Trophoblast cell (in vitro differentiated cells and primary cell): Measurements from ENCODE around the gene SNTG2.

Experiments used
- DNase-seq, 2 donors: peaks; one replicate each; pipeline ENCODE4 v3.0.0-alpha.2; 2016
- H2AFZ ChIP-seq: 2 replicates; pipeline ENCODE4 v1.6.1; 2013; ENCODE audit warnings: low read length, moderate library complexity, mild to moderate bottlenecking; ENCODE audit not compliant: insufficient read depth, poor library complexity
- H2AK5ac ChIP-seq: 2 replicates; pipeline ENCODE4 v1.6.1; 2013; ENCODE audit warnings: mild to moderate bottlenecking, low read length
- H2BK120ac ChIP-seq: 2 replicates; pipeline ENCODE4 v1.6.1; 2013; ENCODE audit warnings: low read length, mild to moderate bottlenecking, moderate library complexity; ENCODE audit not compliant: insufficient read depth, poor library complexity
- H2BK12ac ChIP-seq: 2 replicates; pipeline ENCODE4 v1.6.1; 2013; ENCODE audit warnings: mild to moderate bottlenecking, low read length, moderate library complexity
- H2BK5ac ChIP-seq: 2 replicates; pipeline ENCODE4 v1.6.1; 2013; ENCODE audit warnings: low read length, low read depth, moderate library complexity, mild to moderate bottlenecking; ENCODE audit not compliant: poor library complexity
- H3K14ac ChIP-seq: 2 replicates; pipeline ENCODE4 v1.6.1; 2013; ENCODE audit warnings: mild to moderate bottlenecking, low read length
- H3K18ac ChIP-seq: 2 replicates; pipeline ENCODE4 v1.6.1; 2013; ENCODE audit warnings: mild to moderate bottlenecking, low read length
- H3K23ac ChIP-seq: 2 replicates; pipeline ENCODE4 v1.6.1; 2013; ENCODE audit warnings: low read length
- H3K27ac ChIP-seq: 2 replicates; pipeline ENCODE4 v1.5.1; 2013; ENCODE audit warnings: low read depth, mild to moderate bottlenecking, inconsistent platforms, low read length, moderate library complexity
- H3K27me3 ChIP-seq: 2 replicates; pipeline ENCODE4 v1.6.1; 2013; ENCODE audit warnings: inconsistent platforms, mild to moderate bottlenecking, low read length, moderate library complexity; ENCODE audit not compliant: insufficient read depth
- H3K36me3 ChIP-seq, 2 experiments: 1 replicate in 1 of 2; 2 replicates in 1 of 2; pipeline ENCODE4 v1.6.1; 2013; ENCODE audit warnings: low read length in 2 of 2, mild to moderate bottlenecking in 2 of 2, moderate library complexity in 1 of 2; ENCODE audit not compliant: insufficient read depth in 2 of 2, control insufficient read depth in 1 of 2
- H3K4ac ChIP-seq: 2 replicates; pipeline ENCODE4 v1.6.1; 2013; ENCODE audit warnings: low read depth, mild to moderate bottlenecking, low read length, moderate library complexity
- H3K4me1 ChIP-seq, 2 experiments: 1 replicate in 1 of 2; 2 replicates in 1 of 2; pipeline ENCODE4 v1.6.1; 2013; ENCODE audit warnings: low read length in 2 of 2, mild to moderate bottlenecking in 2 of 2, moderate library complexity in 1 of 2; ENCODE audit not compliant: insufficient read depth in 2 of 2, control insufficient read depth in 1 of 2
- H3K4me2 ChIP-seq: 2 replicates; pipeline ENCODE4 v1.6.1; 2013; ENCODE audit warnings: inconsistent platforms, mild to moderate bottlenecking, low read length, moderate library complexity
- H3K4me3 ChIP-seq: 2 replicates; pipeline ENCODE4 v1.5.1; 2013; ENCODE audit warnings: mild to moderate bottlenecking, low read depth, low read length, inconsistent platforms
- H3K79me1 ChIP-seq: one replicate; pipeline ENCODE4 v1.6.1; 2013; ENCODE audit warnings: low read length
- H3K79me2 ChIP-seq: 2 replicates; pipeline ENCODE4 v1.6.1; 2013; ENCODE audit warnings: low read length, mild to moderate bottlenecking; ENCODE audit not compliant: control insufficient read depth, insufficient read depth, poor library complexity
- H3K9ac ChIP-seq: 2 replicates; pipeline ENCODE4 v1.6.1; 2013; ENCODE audit warnings: mild to moderate bottlenecking, low read length
- H3K9me3 ChIP-seq: 2 replicates; pipeline ENCODE4 v1.6.1; 2013; ENCODE audit warnings: low read depth, mild to moderate bottlenecking, control low read depth, inconsistent platforms, low read length; ENCODE audit not compliant: insufficient read depth
- H4K12ac ChIP-seq: 2 replicates; pipeline ENCODE4 v1.6.1; 2013; ENCODE audit warnings: low read depth, mild to moderate bottlenecking, low read length, moderate library complexity
- H4K8ac ChIP-seq: 2 replicates; pipeline ENCODE4 v1.6.1; 2013; ENCODE audit warnings: low read depth, mild to moderate bottlenecking, low read length, moderate library complexity
- H4K91ac ChIP-seq: one replicate; pipeline ENCODE4 v1.6.1; 2013; ENCODE audit warnings: low read depth, mild to moderate bottlenecking, low read length, moderate library complexity
- WGBS: extraction: QIAGEN DNeasy Blood & Tissue Kit; methylation state at CpG from one replicate; pipeline ENCODE4 v1.1.7; 2013; ENCODE audit warnings: missing lambda C conversion rate; ENCODE audit not compliant: insufficient read length, insufficient coverage; ENCODE audit errors: extremely low coverage; 5-methylcytosine and 5-hydroxymethylcytosine counted together

SNTG2 gene

DNA sequence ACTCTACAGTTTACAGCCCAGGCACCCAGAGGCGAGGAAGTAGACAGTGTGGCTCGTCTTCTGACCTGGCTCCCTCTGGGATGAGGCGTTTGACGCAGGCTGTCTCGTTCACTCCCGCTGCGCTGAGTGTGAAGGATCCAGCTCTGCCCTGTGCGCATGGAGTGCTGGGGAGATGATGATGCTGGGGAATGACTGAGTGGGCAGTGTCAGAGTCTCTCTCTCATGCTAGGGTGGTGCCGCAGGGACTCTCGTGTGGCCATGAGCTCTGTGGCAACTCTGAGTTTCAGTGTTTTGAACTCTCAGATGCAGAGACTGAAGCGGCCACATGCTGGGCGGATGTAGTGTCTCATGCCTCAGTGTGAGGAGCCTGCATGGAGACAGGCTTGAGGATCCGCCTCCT, 344.3 kb downstream of the SNTG2 start:
- H2BK5ac ChIP-seq = no peak overlapping the region
- no peak overlapping the region for H3K14ac ChIP-seq
- no peak overlapping the region for H2BK12ac ChIP-seq
- no peaks in the 10 kb centered on the region for H3K4me1 ChIP-seq
- no peak overlapping the region for H3K4me3 ChIP-seq
- H3K27me3 ChIP-seq = no peaks in the 10 kb centered on the region
- H3K23ac ChIP-seq = no peak overlapping the region
- H3K79me2 ChIP-seq = no peaks in the 10 kb centered on the region
- no peak overlapping the region for H3K27ac ChIP-seq
- no peak overlapping the region for H4K12ac ChIP-seq
- no peaks in the 10 kb centered on the region for H3K9me3 ChIP-seq
- no peaks in the 10 kb centered on the region for H3K36me3 ChIP-seq
- H4K91ac ChIP-seq = no peak overlapping the region
- H2AK5ac ChIP-seq = no peak overlapping the region
- H4K8ac ChIP-seq = no peak overlapping the region
- no peak overlapping the region for H2BK120ac ChIP-seq
- no peak for DNase-seq
- H3K4me2 ChIP-seq = no peak overlapping the region
- no peak overlapping the region for H2AFZ ChIP-seq
- H3K4ac ChIP-seq = no peak overlapping the region
- H3K79me1 ChIP-seq = no peaks in the 10 kb centered on the region
- no CpG with 5 or more reads among the region's 13 CpGs for WGBS
- no peak overlapping the region for H3K9ac ChIP-seq
- no peak overlapping the region for H3K18ac ChIP-seq

DNA sequence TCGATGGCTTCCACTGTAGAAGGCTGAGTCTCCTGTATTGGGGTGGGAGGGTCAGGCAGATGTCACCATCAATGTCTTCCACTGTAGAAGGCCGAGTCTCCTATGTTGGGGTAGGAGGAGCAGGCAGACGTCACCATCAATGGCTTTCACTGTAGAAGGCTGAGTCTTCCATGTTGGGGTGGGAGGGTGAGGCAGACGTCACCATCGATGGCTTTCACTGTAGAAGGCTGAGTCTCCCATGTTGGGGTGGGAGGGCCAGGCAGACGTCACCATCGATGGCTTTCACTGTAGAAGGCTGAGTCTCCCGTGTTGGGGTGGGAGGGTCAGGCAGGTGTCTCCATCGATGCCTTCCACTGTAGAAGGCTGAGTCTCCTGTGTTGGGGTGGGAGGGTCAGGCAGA, 345.1 kb downstream of the SNTG2 start:
- Histone ChIP-seq H3K27me3 (no peaks in the 10 kb centered on the region), H4K8ac (no peak overlapping the region), H3K4me2 (no peak overlapping the region), H2AFZ (no peak overlapping the region), H3K79me1 (no peaks in the 10 kb centered on the region), H2BK12ac (no peak overlapping the region), H2BK120ac (no peak overlapping the region), H3K18ac (no peak overlapping the region), H3K4me1 (no peaks in the 10 kb centered on the region), H3K4ac (no peak overlapping the region), H4K12ac (no peak overlapping the region), H3K4me3 (no peak overlapping the region), H3K23ac (no peak overlapping the region), H3K79me2 (no peaks in the 10 kb centered on the region), H4K91ac (no peak overlapping the region), H3K14ac (no peak overlapping the region), H3K9me3 (no peaks in the 10 kb centered on the region), H3K27ac (no peak overlapping the region), H3K36me3 (no peaks in the 10 kb centered on the region), H3K9ac (no peak overlapping the region), H2BK5ac (no peak overlapping the region), H2AK5ac (no peak overlapping the region)
- DNase-seq = no peak
- whole genome bisulfite sequencing = no CpG with 5 or more reads among the region's 9 CpGs

DNA sequence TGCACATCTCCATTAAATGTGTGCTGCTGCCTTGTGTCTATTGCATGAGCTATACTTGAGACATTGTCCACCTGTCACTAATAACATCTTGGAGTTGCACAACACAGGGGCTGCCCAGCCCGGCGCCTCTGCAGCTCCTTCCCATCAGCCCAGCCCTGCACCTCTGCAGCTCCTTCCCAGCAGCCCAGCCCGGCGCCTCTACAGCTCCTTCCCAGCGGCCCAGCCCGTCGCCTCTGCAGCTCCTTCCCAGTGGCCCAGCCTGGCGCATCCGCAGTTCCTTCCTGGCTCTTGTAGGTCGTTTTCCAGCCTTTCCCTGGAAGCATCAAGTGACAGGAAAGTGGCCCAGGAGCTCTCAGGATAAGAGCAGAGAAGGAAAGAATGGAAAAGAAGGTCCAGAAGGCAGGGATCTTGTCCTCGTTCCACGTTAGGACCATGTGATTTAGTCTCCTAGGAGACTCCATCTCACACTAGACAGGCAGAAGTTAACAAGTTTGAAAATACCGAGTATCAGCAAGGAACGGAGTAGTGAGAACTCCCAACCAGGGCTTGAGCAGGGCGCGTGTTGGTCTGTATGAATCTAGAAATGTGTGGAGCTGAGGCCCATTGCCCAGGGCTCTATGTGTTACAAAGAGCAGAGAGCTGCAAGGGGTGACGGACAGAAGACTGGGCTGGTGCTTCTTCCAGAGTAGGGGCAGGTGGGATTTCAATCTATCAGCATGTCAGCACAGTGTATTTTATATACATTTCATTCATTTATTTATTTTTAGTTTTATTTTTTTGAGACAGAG, 346.9 kb downstream of the SNTG2 start:
- Histone ChIP-seq H2BK12ac (no peak overlapping the region), H3K36me3 (no peaks in the 10 kb centered on the region), H3K4me3 (no peak overlapping the region), H2AFZ (no peak overlapping the region), H4K91ac (no peak overlapping the region), H4K12ac (no peak overlapping the region), H3K79me1 (no peaks in the 10 kb centered on the region), H3K9me3 (no peaks in the 10 kb centered on the region), H3K14ac (no peak overlapping the region), H4K8ac (no peak overlapping the region), H3K79me2 (no peaks in the 10 kb centered on the region), H2BK5ac (no peak overlapping the region), H3K4me2 (no peak overlapping the region), H3K27me3 (no peaks in the 10 kb centered on the region), H3K23ac (no peak overlapping the region), H3K4me1 (no peaks in the 10 kb centered on the region), H3K9ac (no peak overlapping the region), H2AK5ac (no peak overlapping the region), H3K18ac (no peak overlapping the region), H3K27ac (no peak overlapping the region), H3K4ac (no peak overlapping the region), H2BK120ac (no peak overlapping the region)
- no peak for DNase-seq
- no CpG with 5 or more reads among the region's 17 CpGs for WGBS

DNA sequence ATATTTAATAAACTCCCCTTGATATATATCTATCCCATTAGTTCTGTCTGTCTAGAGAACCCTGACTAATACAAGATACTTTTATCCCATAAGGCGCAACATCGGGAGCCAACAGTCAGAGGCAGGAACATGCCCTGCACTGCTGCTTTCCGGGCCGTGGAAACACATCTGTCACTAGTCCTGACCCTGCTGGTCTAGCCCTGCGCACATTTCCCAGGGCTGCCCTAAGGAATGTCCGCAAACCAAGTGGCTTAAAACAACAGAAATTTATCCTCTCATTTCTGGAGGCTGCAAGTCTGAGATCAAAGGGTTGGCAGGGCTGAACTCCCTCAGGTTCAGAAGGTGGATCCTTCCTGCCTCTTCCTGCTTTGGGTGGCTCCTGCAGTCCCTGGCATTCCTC, 348.4 kb downstream of the SNTG2 start:
- no peak overlapping the region for H3K4ac ChIP-seq
- no peak overlapping the region for H3K23ac ChIP-seq
- no peak overlapping the region for H3K18ac ChIP-seq
- no peaks in the 10 kb centered on the region for H3K4me1 ChIP-seq
- no peak overlapping the region for H3K14ac ChIP-seq
- H2BK12ac ChIP-seq = no peak overlapping the region
- no peak for DNase-seq
- no peaks in the 10 kb centered on the region for H3K27me3 ChIP-seq
- H4K8ac ChIP-seq = no peak overlapping the region
- no peak overlapping the region for H3K4me3 ChIP-seq
- no peaks in the 10 kb centered on the region for H3K9me3 ChIP-seq
- H3K27ac ChIP-seq = no peak overlapping the region
- WGBS = no CpG with 5 or more reads among the region's 6 CpGs
- H2BK5ac ChIP-seq = no peak overlapping the region
- no peak overlapping the region for H3K4me2 ChIP-seq
- no peak overlapping the region for H2BK120ac ChIP-seq
- no peak overlapping the region for H3K9ac ChIP-seq
- H3K36me3 ChIP-seq = no peaks in the 10 kb centered on the region
- H2AFZ ChIP-seq = no peak overlapping the region
- H4K91ac ChIP-seq = no peak overlapping the region
- H2AK5ac ChIP-seq = no peak overlapping the region
- no peaks in the 10 kb centered on the region for H3K79me1 ChIP-seq
- no peak overlapping the region for H4K12ac ChIP-seq
- H3K79me2 ChIP-seq = no peaks in the 10 kb centered on the region
